ENCODE results near the gene SUSD6.

SUSD6 gene

DNA sequence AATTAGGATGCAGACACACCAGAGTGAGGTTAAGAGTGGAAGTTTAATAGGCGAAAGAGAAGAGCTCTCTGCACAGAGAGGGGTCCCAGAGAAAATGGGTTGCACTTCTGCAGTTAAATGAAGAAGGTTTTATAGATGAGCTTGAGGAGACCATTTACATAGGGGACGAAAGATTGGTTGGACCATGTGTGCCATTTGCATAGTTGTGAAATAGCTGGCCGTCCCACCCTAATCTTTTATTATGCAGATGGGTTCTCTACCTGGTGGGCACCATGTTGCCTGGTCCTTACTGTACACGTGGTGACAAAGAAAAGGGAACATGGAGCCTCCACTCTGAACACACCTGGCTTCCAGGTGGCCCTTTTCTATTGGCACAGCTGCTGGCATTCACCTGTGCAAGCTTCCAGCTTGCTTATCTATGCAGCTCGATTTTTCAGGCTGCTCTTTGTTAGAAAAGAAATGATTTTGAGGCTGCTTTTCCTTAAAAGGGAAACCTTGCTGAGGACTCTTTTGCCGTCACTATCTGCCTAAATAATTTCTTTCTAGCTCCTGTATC lies 88.4 kb downstream of the SUSD6 start:
- H2AFZ ChIP-seq (ENCODE audit: low read depth, low read length) = no peak overlapping the region
- H3K9ac ChIP-seq (ENCODE audit: low read length) = no peak overlapping the region
- H3K79me2 ChIP-seq (ENCODE audit: low read length) = peaks cover 46% of the 10 kb centered on the region
- H3K27ac ChIP-seq (ENCODE audit: low read length) = no peak overlapping the region
- no peaks in the 10 kb centered on the region for H3K27me3 ChIP-seq (ENCODE audit: low read depth, low read length)
- no peak overlapping the region for H3K4me2 ChIP-seq (ENCODE audit: low read length)
- H3K9me3 ChIP-seq (ENCODE audit: insufficient read depth, low read length) = no peaks in the 10 kb centered on the region
- H4K20me1 ChIP-seq (ENCODE audit: insufficient read depth, low read length) = peaks cover 37% of the 10 kb centered on the region
- H3K4me3 ChIP-seq (ENCODE audit: low read length) = no peak overlapping the region
- peaks cover 9% of the 10 kb centered on the region for H3K36me3 ChIP-seq (replicated peaks; ENCODE audit: low read depth, low read length)
- peaks cover 44% of the 10 kb centered on the region for H3K4me1 ChIP-seq (ENCODE audit: low read length)
- TF ChIP-seq, protein P1, sequence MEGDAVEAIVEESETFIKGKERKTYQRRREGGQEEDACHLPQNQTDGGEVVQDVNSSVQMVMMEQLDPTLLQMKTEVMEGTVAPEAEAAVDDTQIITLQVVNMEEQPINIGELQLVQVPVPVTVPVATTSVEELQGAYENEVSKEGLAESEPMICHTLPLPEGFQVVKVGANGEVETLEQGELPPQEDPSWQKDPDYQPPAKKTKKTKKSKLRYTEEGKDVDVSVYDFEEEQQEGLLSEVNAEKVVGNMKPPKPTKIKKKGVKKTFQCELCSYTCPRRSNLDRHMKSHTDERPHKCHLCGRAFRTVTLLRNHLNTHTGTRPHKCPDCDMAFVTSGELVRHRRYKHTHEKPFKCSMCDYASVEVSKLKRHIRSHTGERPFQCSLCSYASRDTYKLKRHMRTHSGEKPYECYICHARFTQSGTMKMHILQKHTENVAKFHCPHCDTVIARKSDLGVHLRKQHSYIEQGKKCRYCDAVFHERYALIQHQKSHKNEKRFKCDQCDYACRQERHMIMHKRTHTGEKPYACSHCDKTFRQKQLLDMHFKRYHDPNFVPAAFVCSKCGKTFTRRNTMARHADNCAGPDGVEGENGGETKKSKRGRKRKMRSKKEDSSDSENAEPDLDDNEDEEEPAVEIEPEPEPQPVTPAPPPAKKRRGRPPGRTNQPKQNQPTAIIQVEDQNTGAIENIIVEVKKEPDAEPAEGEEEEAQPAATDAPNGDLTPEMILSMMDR (IDR thresholded peaks at IDR 0.05; ENCODE audit: low read depth, low read length) = no peak
- no peak for TF ChIP-seq EZH2phosphoT487 (IDR thresholded peaks at IDR 0.05; ENCODE audit: low read depth)

DNA sequence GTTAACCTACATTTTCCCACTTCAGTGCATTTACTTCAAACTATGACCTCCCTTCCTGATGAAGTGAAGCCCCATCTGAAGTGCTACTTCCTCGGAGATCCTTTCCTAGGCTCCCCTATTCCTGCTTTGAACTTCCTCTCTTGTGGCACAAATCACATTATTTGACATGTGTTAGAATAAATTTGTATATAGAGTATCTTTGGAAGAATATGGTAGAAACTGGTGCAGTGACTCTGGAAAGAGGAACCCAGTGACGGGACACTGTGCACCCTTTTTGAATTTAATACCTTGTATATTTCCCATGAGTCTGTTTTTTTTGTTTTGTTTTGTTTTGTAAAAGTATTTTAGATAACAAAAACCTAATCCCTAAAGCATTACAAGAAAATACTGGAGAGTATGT lies 89.2 kb downstream of the SUSD6 start:
- Histone ChIP-seq H3K27me3 (ENCODE audit: low read depth, low read length) (no peaks in the 10 kb centered on the region), H3K4me1 (ENCODE audit: low read length) (peaks cover 37% of the 10 kb centered on the region), H3K4me3 (ENCODE audit: low read length) (no peak overlapping the region), H3K9ac (ENCODE audit: low read length) (no peak overlapping the region), H3K27ac (ENCODE audit: low read length) (no peak overlapping the region), H3K36me3 (replicated peaks; ENCODE audit: low read depth, low read length) (peaks cover 9% of the 10 kb centered on the region), H3K4me2 (ENCODE audit: low read length) (no peak overlapping the region), H2AFZ (ENCODE audit: low read depth, low read length) (no peak overlapping the region), H3K9me3 (ENCODE audit: insufficient read depth, low read length) (no peaks in the 10 kb centered on the region), H3K79me2 (ENCODE audit: low read length) (peaks cover 39% of the 10 kb centered on the region), H4K20me1 (ENCODE audit: insufficient read depth, low read length) (peaks cover 30% of the 10 kb centered on the region)
- no peak for TF ChIP-seq EZH2phosphoT487 (IDR thresholded peaks at IDR 0.05; ENCODE audit: low read depth)
- TF ChIP-seq, protein P1 (IDR thresholded peaks at IDR 0.05; ENCODE audit: low read depth, low read length) = no peak

DNA sequence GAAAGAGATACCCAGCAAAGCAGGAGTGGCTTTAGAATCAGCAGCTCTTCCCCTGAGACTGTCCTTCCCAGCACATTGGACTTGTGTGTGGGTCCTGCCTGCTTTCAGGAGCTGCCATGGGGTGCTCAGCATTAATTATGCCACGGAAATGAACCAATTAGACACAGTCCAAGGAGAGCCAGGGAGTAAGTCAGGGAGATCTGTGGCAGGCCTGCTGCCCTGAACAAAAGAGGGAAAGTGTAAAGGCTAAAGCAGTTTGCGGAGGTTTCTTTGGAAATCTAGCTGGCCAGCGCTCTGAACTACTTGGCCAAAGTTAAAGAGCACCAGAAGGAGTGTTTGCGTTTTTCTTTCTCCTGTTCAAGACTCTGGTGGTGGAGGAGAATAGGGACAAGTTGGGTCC lies 89.9 kb downstream of the SUSD6 start:
- H3K79me2 ChIP-seq (ENCODE audit: low read length) = peaks cover 33% of the 10 kb centered on the region
- no peak overlapping the region for H3K27ac ChIP-seq (ENCODE audit: low read length)

DNA sequence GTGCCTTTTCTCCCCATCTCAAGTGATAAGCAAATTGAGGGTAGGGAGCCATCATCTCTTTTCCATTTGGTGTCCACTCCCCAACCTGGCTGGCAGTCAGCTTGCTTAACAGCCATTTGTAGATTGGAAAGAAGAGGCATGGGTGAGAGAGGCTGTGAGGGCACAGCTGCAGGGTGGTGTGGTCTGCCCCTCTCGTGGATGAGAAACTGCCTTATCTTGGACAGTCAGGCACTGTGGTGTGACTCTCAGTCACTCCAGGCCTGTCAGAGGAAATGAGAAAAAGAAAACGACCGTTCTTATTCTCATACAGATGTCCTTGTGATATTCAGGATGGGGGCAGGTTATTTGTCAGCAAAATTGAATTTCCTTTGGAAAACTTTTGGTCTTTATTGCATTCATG lies 90.5 kb downstream of the SUSD6 start:
- no peak overlapping the region for H3K9ac ChIP-seq (ENCODE audit: low read length)
- peaks cover 24% of the 10 kb centered on the region for H3K4me1 ChIP-seq (ENCODE audit: low read length)

More for the DNA sequence above, 89.9 kb downstream of the SUSD6 start:
- Histone ChIP-seq H3K4me2 (ENCODE audit: low read length) (no peak overlapping the region), H2AFZ (ENCODE audit: low read depth, low read length) (no peak overlapping the region), H3K4me3 (ENCODE audit: low read length) (no peak overlapping the region), H3K36me3 (replicated peaks; ENCODE audit: low read depth, low read length) (peaks cover 9% of the 10 kb centered on the region), H3K9me3 (ENCODE audit: insufficient read depth, low read length) (no peaks in the 10 kb centered on the region), H4K20me1 (ENCODE audit: insufficient read depth, low read length) (peaks cover 24% of the 10 kb centered on the region), H3K4me1 (ENCODE audit: low read length) (peaks cover 29% of the 10 kb centered on the region), H3K9ac (ENCODE audit: low read length) (no peak overlapping the region), H3K27me3 (ENCODE audit: low read depth, low read length) (no peaks in the 10 kb centered on the region)
- TF ChIP-seq, protein P1 (IDR thresholded peaks at IDR 0.05; ENCODE audit: low read depth, low read length) = no peak
- TF ChIP-seq EZH2phosphoT487 (IDR thresholded peaks at IDR 0.05; ENCODE audit: low read depth) = no peak

More for the DNA sequence above, 90.5 kb downstream of the SUSD6 start:
- H4K20me1 ChIP-seq (ENCODE audit: insufficient read depth, low read length) = peaks cover 27% of the 10 kb centered on the region
- H3K27me3 ChIP-seq (ENCODE audit: low read depth, low read length) = no peaks in the 10 kb centered on the region
- H3K9me3 ChIP-seq (ENCODE audit: insufficient read depth, low read length) = no peaks in the 10 kb centered on the region
- no peak overlapping the region for H3K27ac ChIP-seq (ENCODE audit: low read length)
- no peak overlapping the region for H2AFZ ChIP-seq (ENCODE audit: low read depth, low read length)
- H3K36me3 ChIP-seq (replicated peaks; ENCODE audit: low read depth, low read length) = peaks cover 12% of the 10 kb centered on the region
- no peak overlapping the region for H3K4me3 ChIP-seq (ENCODE audit: low read length)
- H3K4me2 ChIP-seq (ENCODE audit: low read length) = peak overlapping the region; percentile 8; the same call in 1 of the 2 replicates
- H3K79me2 ChIP-seq (ENCODE audit: low read length) = peaks cover 28% of the 10 kb centered on the region
- no peak for TF ChIP-seq EZH2phosphoT487 (IDR thresholded peaks at IDR 0.05; ENCODE audit: low read depth)
- TF ChIP-seq, protein P1 (IDR thresholded peaks at IDR 0.05; ENCODE audit: low read depth, low read length) = no peak

Measured in OCI-LY3 (cell line).